H9 (cell line): ENCODE measurements around the gene LYPD1. TPM values are rescaled to one million over a fixed set of nuclear protein-coding genes. Genes with fewer than 3 reads are reported as not detected.

Experiments used
- DNase-seq: peaks from one replicate; pipeline ENCODE4 v3.0.0-alpha.2; 2017
- H2AFZ ChIP-seq: one replicate; pipeline ENCODE4 v1.6.1; 2013; ENCODE audit warnings: mild to moderate bottlenecking, low read length, control low read depth, moderate library complexity
- H2AK5ac ChIP-seq: 2 replicates; pipeline ENCODE4 v1.6.1; 2013; ENCODE audit warnings: low read length, control low read depth, mixed read lengths; ENCODE audit not compliant: insufficient read length
- H2BK120ac ChIP-seq: one replicate; pipeline ENCODE4 v1.6.1; 2013; ENCODE audit warnings: low read depth, mild to moderate bottlenecking, low read length, control low read depth, inconsistent platforms; ENCODE audit not compliant: poor library complexity, severe bottlenecking
- H2BK12ac ChIP-seq: 2 replicates; pipeline ENCODE4 v1.6.1; 2013; ENCODE audit warnings: low read length, control low read depth, mixed read lengths, low read depth; ENCODE audit not compliant: insufficient read length
- H2BK15ac ChIP-seq: 2 replicates; pipeline ENCODE4 v1.6.1; 2013; ENCODE audit warnings: low read depth, low read length, control low read depth
- H2BK20ac ChIP-seq: one replicate; pipeline ENCODE4 v1.6.1; 2013; ENCODE audit warnings: low read depth, mild to moderate bottlenecking, low read length, control low read depth, inconsistent platforms; ENCODE audit not compliant: poor library complexity, severe bottlenecking
- H2BK5ac ChIP-seq: 2 replicates; pipeline ENCODE4 v1.6.1; 2013; ENCODE audit warnings: low read length, control low read depth, mixed read lengths; ENCODE audit not compliant: insufficient read length
- H3K14ac ChIP-seq: 2 replicates; pipeline ENCODE4 v1.6.1; 2013; ENCODE audit warnings: low read length, control low read depth; ENCODE audit not compliant: insufficient read depth
- H3K18ac ChIP-seq: 2 replicates; pipeline ENCODE4 v1.6.1; 2013; ENCODE audit warnings: low read depth, mild to moderate bottlenecking, mixed read lengths, low read length, control low read depth; ENCODE audit not compliant: insufficient read length
- H3K23ac ChIP-seq: 2 replicates; pipeline ENCODE4 v1.6.1; 2013; ENCODE audit warnings: low read length, control low read depth, mixed read lengths, low read depth; ENCODE audit not compliant: insufficient read length
- H3K23me2 ChIP-seq: 2 replicates; pipeline ENCODE4 v1.6.1; 2013; ENCODE audit warnings: low read depth, mild to moderate bottlenecking, mixed read lengths, low read length, control low read depth; ENCODE audit not compliant: insufficient read length, poor library complexity, severe bottlenecking
- H3K27ac ChIP-seq: 2 replicates; pipeline ENCODE4 v1.5.1; 2013; ENCODE audit warnings: low read length, control low read depth, mixed read lengths, low read depth; ENCODE audit not compliant: insufficient read length
- H3K27me3 ChIP-seq: 2 replicates; pipeline ENCODE4 v1.6.1; 2013; ENCODE audit warnings: low read length, control low read depth, inconsistent platforms; ENCODE audit not compliant: insufficient read depth
- H3K4ac ChIP-seq: 2 replicates; pipeline ENCODE4 v1.6.1; 2013; ENCODE audit warnings: low read depth, mild to moderate bottlenecking, control low read depth, inconsistent platforms, low read length, moderate library complexity
- H3K4me1 ChIP-seq: 2 replicates; pipeline ENCODE4 v1.6.1; 2013; ENCODE audit warnings: low read length, control low read depth, inconsistent platforms; ENCODE audit not compliant: insufficient read depth
- H3K4me2 ChIP-seq: 2 replicates; pipeline ENCODE4 v1.6.1; 2013; ENCODE audit warnings: low read length, control low read depth, mixed read lengths; ENCODE audit not compliant: insufficient read length, insufficient read depth
- H3K56ac ChIP-seq: 2 replicates; pipeline ENCODE4 v1.6.1; 2013; ENCODE audit warnings: low read depth, mild to moderate bottlenecking, mixed read lengths, low read length, control low read depth; ENCODE audit not compliant: insufficient read length
- H3K79me1 ChIP-seq: 2 replicates; pipeline ENCODE4 v1.6.1; 2013; ENCODE audit warnings: low read depth, mild to moderate bottlenecking, moderate library complexity, low read length, control low read depth, inconsistent platforms; ENCODE audit not compliant: insufficient read depth, poor library complexity, severe bottlenecking
- H3K79me2 ChIP-seq: 2 replicates; pipeline ENCODE4 v1.6.1; 2013; ENCODE audit warnings: low read length, control low read depth, inconsistent platforms; ENCODE audit not compliant: insufficient read depth
- H3K9ac ChIP-seq: 2 replicates; pipeline ENCODE4 v1.6.1; 2013; ENCODE audit warnings: low read length, control low read depth, mixed read lengths; ENCODE audit not compliant: insufficient read length; ENCODE audit errors: extremely low read depth
- H3K9me3 ChIP-seq: one replicate; pipeline ENCODE4 v1.6.1; 2013; ENCODE audit warnings: low read depth, low read length, inconsistent platforms; ENCODE audit not compliant: control insufficient read depth
- H3T11ph ChIP-seq: one replicate; pipeline ENCODE4 v1.6.1; 2013; ENCODE audit warnings: mild to moderate bottlenecking, low read length, control low read depth, inconsistent platforms
- H4K20me1 ChIP-seq: one replicate; pipeline ENCODE4 v1.6.1; 2013; ENCODE audit not compliant: control insufficient read depth, insufficient read length, insufficient read depth
- H4K5ac ChIP-seq: 2 replicates; pipeline ENCODE4 v1.6.1; 2013; ENCODE audit warnings: low read depth, mild to moderate bottlenecking, mixed read lengths, low read length, control low read depth; ENCODE audit not compliant: insufficient read length
- H4K8ac ChIP-seq: replicated peaks from 2 replicates; pipeline ENCODE4 v1.6.1; 2013; ENCODE audit warnings: low read length, control low read depth, mixed read lengths, low read depth; ENCODE audit not compliant: insufficient read length
- H4K91ac ChIP-seq: 2 replicates; pipeline ENCODE4 v1.6.1; 2013; ENCODE audit warnings: low read depth, mild to moderate bottlenecking, moderate library complexity, mixed read lengths, low read length, control low read depth; ENCODE audit not compliant: insufficient read length
- H3K27ac Mint-ChIP-seq, 3 experiments: 2 replicates in 2 of 3; 3 replicates in 1 of 3; pipeline ENCODE4 v1.8.0; 2020 to 2021; ENCODE audit warnings: mixed read lengths in 3 of 3, mild to moderate bottlenecking in 1 of 3, moderate library complexity in 1 of 3
- H3K27me3 Mint-ChIP-seq: 2 replicates; pipeline ENCODE4 v1.8.0; 2021; ENCODE audit warnings: low read depth, mild to moderate bottlenecking, moderate library complexity, mixed read lengths
- H3K36me3 Mint-ChIP-seq, 3 experiments: 2 replicates in 2 of 3; 3 replicates in 1 of 3; pipeline ENCODE4 v1.8.0; 2020 to 2021; ENCODE audit warnings: low read depth in 3 of 3, mixed read lengths in 3 of 3; ENCODE audit not compliant: insufficient read depth in 1 of 3
- H3K4me1 Mint-ChIP-seq, 2 experiments: 2 replicates each; pipeline ENCODE4 v1.8.0; 2020; ENCODE audit warnings: mixed read lengths in 2 of 2
- H3K4me3 Mint-ChIP-seq, 2 experiments: 2 replicates in 1 of 2; 3 replicates in 1 of 2; pipeline ENCODE4 v1.8.0; 2020 to 2021; ENCODE audit warnings: mild to moderate bottlenecking in 2 of 2, mixed read lengths in 2 of 2, moderate library complexity in 1 of 2
- H3K9me3 Mint-ChIP-seq, 2 experiments: 2 replicates in 1 of 2; 3 replicates in 1 of 2; pipeline ENCODE4 v1.8.0; 2020; ENCODE audit warnings: mild to moderate bottlenecking in 2 of 2, mixed read lengths in 2 of 2, moderate library complexity in 1 of 2
- CTCF ChIP-seq: fragments of 200-600 bp; sonication (generic); conservative IDR thresholded peaks from 3 replicates; pipeline ENCODE4 v1.8.0; 2021; ENCODE audit warnings: antibody characterized with exemption, mild to moderate bottlenecking
- total RNA-seq: library from RNA; stranded (reverse); gene quantifications from 2 replicates; pipeline ENCODE4 v1.2.1, GENCODE V29; 2021

LYPD1 gene
- total RNA-seq, 1 experiment from 2014 or later = 10.6 TPM

DNA sequence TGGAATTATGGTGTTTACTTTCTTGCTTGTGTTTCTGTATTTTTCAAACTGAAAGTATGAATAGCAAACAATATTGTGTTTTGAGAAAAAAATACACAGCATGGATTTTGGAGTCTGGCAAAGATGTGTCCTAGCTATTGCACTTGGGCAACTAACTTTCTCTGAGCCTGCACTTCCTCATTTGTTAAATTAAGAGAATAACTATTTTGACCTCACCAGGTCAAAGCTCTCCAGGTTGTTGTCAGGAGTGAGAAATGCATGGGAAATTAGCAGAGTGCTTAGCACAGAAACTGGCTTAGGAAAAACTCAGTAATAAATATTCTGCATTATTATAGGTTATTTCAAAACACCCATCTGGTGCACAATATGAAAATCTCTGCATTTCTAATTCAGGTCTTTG is 28.2 kb downstream of the LYPD1 start:
- Histone ChIP-seq H3T11ph (no peak overlapping the region), H3K18ac (no peak overlapping the region), H2BK120ac (no peak overlapping the region), H3K4me2 (no peak overlapping the region), H3K4ac (no peak overlapping the region), H4K20me1 (no peaks in the 10 kb centered on the region), H3K79me2 (no peaks in the 10 kb centered on the region), H3K23me2 (no peaks in the 10 kb centered on the region), H2BK5ac (no peak overlapping the region), H2BK20ac (no peak overlapping the region), H2BK12ac (no peak overlapping the region), H3K14ac (no peak overlapping the region), H3K27me3 (no peaks in the 10 kb centered on the region), H4K91ac (no peak overlapping the region), H4K5ac (no peak overlapping the region), H3K79me1 (no peaks in the 10 kb centered on the region), H2AK5ac (no peak overlapping the region), H3K9me3 (no peaks in the 10 kb centered on the region), H3K56ac (no peak overlapping the region), H3K9ac (no peak overlapping the region), H3K27ac (no peak overlapping the region), H4K8ac (no peak overlapping the region), H3K4me1 (no peaks in the 10 kb centered on the region), H3K23ac (no peak overlapping the region), H2BK15ac (no peak overlapping the region), H2AFZ (no peak overlapping the region)
- no peaks in the 10 kb centered on the region for H3K9me3 Mint-ChIP-seq
- no peak for DNase-seq
- no peaks in the 10 kb centered on the region for H3K27me3 Mint-ChIP-seq
- H3K36me3 Mint-ChIP-seq = peaks cover 0 to 1% (median 0%) of the 10 kb centered on the region in 3 experiments; a peak in 1 of 7 replicates
- no peak overlapping the region for H3K27ac Mint-ChIP-seq
- no peak for TF ChIP-seq CTCF
- no peak overlapping the region for H3K4me3 Mint-ChIP-seq
- H3K4me1 Mint-ChIP-seq = peaks cover 25 to 33% of the 10 kb centered on the region in 2 experiments
